Mucosa of stomach (tissue), 1 donor: ENCODE measurements around the gene TNRC6C.
"Not testable (repeated sequence)": the region's sequence is repeated elsewhere in the genome, so short reads cannot be mapped to it uniquely, and the experiment has no call there.

ENCODE experiments used
- H3K27me3 ChIP-seq: one replicate; pipeline ENCODE4 v1.7.0; 2013; ENCODE audit warnings: mild to moderate bottlenecking, low read length; ENCODE audit not compliant: control insufficient read depth, insufficient read depth
- H3K36me3 ChIP-seq: one replicate; pipeline ENCODE4 v1.7.0; 2013; ENCODE audit warnings: low read length; ENCODE audit not compliant: control insufficient read depth, insufficient read depth
- H3K4me1 ChIP-seq: one replicate; pipeline ENCODE4 v1.7.0; 2013; ENCODE audit warnings: mild to moderate bottlenecking, low read length; ENCODE audit not compliant: control insufficient read depth, insufficient read depth
- H3K4me3 ChIP-seq: one replicate; pipeline ENCODE4 v1.7.0; 2013; ENCODE audit warnings: low read length
- H3K9ac ChIP-seq: one replicate; pipeline ENCODE4 v1.7.0; 2013; ENCODE audit warnings: mild to moderate bottlenecking, low read length, moderate library complexity
- H3K9me3 ChIP-seq: one replicate; pipeline ENCODE4 v1.7.0; 2013; ENCODE audit warnings: mild to moderate bottlenecking, low read length, moderate library complexity; ENCODE audit not compliant: control insufficient read depth
- donor health status: Pancreatic carcinoma.

TNRC6C gene

DNA sequence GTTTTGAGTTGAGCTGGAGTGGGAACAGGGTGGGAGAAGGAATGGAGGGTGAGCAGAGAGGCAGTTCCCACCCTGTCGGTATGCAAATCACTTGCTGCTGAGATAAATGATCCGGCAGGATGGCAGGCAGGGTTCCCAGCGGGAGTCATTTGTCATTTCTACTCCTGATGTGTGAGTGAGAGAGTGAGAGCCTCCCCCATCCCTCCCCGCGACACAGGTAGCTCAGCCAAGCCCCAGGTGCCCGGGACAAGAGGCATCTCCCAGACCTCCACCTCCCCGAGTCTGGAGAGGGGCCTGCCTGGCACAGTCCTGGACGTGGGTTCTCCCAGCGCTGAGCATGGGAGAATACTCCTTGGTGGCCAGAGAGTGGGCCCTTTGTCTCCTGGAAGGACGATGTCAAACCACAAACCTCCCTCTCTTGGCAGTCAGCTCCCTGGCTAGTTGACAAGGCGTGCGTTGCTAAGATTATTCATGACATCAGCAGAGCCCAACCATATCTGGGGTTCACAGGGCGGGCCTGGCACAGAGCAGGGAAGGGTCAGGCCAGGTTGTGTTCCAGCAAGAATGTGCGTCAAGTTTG lies 33.7 kb upstream of the TNRC6C start:
- no peak overlapping the region for H3K4me3 ChIP-seq
- H3K27me3 ChIP-seq = peaks cover 36% of the 10 kb centered on the region
- H3K36me3 ChIP-seq = no peaks in the 10 kb centered on the region
- no peaks in the 10 kb centered on the region for H3K4me1 ChIP-seq
- no peak overlapping the region for H3K9ac ChIP-seq
- no peaks in the 10 kb centered on the region for H3K9me3 ChIP-seq

DNA sequence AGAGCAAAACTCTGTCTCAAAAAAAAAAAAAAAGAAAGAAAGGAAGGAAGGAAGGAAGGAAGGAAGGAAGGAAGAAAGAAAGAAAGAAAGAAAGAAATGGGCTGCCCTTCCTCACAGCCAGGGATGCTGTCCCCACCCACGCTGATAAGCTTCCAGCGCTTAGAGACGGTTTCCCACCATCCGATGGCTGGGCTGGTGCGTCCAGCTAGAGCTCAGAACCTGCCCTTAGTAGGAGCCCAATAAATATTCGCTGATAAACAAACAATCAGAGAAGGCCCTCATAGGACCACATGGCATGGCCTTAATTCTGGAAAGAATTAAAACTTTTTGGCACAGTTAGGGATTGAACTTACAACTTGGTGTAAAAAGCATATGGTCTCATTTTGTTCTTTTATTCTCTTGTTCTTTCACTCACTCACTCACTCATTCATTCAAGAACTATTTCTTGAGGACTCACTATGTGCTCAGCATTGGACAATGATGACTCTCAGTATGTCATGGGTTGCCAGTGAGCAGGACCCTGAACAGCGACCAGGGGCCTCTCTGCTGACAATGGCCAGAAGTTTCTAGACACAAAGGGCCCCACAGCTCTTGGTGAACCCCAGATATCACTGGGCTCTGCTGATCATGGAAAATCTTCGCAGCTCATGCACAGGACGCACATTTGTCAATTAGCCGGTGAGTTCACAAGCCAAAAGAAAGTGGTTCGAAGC lies 32.5 kb upstream of the TNRC6C start:
- Histone ChIP-seq H3K9me3 (no peaks in the 10 kb centered on the region), H3K4me1 (no peaks in the 10 kb centered on the region), H3K9ac (no peak overlapping the region), H3K27me3 (peaks cover 38% of the 10 kb centered on the region), H3K36me3 (no peaks in the 10 kb centered on the region), H3K4me3 (no peak overlapping the region)

DNA sequence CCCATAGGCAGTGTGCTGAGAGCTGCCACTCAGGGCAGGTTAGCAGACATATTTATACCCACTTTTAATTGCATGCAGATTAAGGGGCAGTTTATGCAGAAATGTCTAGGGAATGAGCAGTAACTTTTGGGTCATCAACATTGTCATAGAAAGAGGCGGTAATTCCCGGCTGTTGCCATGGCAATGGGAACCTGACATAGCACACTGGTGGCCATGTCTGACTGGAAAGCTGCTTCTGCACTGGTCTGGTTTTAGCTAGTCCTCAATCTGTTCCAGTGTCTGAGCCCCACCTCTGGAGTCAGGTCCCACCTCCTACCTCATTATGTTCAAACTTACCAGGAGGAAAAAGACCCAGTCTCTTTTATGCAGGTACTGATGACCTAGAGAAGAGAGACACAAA lies 31.5 kb upstream of the TNRC6C start:
- Histone ChIP-seq H3K4me1 (no peaks in the 10 kb centered on the region), H3K9me3 (no peaks in the 10 kb centered on the region), H3K27me3 (peaks cover 35% of the 10 kb centered on the region), H3K9ac (no peak overlapping the region), H3K36me3 (no peaks in the 10 kb centered on the region), H3K4me3 (no peak overlapping the region)

GRCh38 chr17:77927777-77928518 lies 30.6 kb upstream of the TNRC6C start:
- peaks cover 29% of the 10 kb centered on the region for H3K27me3 ChIP-seq
- no peak overlapping the region for H3K9ac ChIP-seq
- no peaks in the 10 kb centered on the region for H3K36me3 ChIP-seq
- H3K4me1 ChIP-seq = no peaks in the 10 kb centered on the region
- H3K4me3 ChIP-seq = no peak overlapping the region
- H3K9me3 ChIP-seq = no peaks in the 10 kb centered on the region

DNA sequence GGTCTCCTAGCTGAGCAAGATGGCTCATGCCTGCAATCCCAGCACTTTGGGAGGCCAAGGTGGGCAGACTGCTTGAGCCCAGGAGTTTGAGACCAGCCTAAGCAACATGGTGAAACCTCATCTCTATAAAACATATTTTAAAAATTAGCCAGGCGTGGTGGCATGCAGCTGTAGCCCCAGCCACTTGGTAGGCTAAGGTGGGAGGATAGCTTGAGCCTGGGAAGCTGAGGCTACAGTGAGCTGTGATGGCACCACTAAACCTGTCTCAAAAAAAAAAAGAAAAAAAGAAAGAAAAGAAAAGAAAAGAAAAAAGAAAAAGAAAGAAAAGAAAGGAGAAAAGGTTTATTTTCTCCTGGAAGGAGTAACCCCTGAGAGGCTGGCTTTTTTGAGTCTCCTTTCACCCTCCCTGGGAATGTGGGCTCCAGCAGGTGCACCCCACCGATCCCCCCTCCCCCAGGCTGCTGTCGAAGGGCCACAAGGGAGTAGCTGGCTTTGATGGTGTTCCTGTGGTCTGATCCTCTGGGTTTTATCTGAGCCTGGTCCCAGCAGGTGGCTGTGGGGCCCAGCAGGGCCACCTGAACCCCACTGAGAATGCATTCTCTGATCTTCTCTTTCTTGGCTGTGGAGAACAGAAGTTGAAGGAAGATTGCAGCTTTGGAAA lies 29.9 kb upstream of the TNRC6C start:
- H3K9me3 ChIP-seq = no peaks in the 10 kb centered on the region
- no peaks in the 10 kb centered on the region for H3K36me3 ChIP-seq
- H3K27me3 ChIP-seq = peaks cover 22% of the 10 kb centered on the region
- no peaks in the 10 kb centered on the region for H3K4me1 ChIP-seq
- no peak overlapping the region for H3K4me3 ChIP-seq
- no peak overlapping the region for H3K9ac ChIP-seq

DNA sequence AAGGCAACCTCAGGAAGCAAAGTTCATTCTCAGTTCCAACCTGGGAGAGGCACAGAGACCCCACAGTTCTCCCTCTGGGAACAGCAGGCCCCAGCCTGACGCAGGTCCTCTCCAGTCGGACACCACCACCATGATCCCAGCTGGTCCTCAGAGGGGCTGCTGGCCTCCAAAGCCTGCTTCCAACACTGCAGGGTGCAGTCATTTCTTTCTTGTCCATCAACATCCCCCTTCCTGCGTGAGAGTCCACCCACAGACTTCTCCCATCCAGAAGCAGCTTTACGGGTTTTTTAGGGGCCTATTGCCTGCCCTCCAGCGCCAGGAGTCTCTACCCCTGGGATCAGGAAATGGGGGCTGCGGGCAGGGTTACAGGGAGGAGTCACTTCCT lies 29.3 kb upstream of the TNRC6C start:
- H3K4me3 ChIP-seq = no peak overlapping the region
- H3K9ac ChIP-seq = no peak overlapping the region
- H3K9me3 ChIP-seq = no peaks in the 10 kb centered on the region
- peaks cover 17% of the 10 kb centered on the region for H3K27me3 ChIP-seq
- H3K4me1 ChIP-seq = no peaks in the 10 kb centered on the region
- H3K36me3 ChIP-seq = no peaks in the 10 kb centered on the region

- no peaks in the 10 kb centered on the region for H3K9me3 ChIP-seq
- no peak overlapping the region for H3K9ac ChIP-seq
- no peaks in the 10 kb centered on the region for H3K36me3 ChIP-seq
- H3K4me3 ChIP-seq = no peak overlapping the region
- H3K27me3 ChIP-seq = peaks cover 9% of the 10 kb centered on the region
- no peaks in the 10 kb centered on the region for H3K4me1 ChIP-seq
These were observed 28.5 kb upstream of the TNRC6C start for GRCh38 chr17:77929871-77930436.

DNA sequence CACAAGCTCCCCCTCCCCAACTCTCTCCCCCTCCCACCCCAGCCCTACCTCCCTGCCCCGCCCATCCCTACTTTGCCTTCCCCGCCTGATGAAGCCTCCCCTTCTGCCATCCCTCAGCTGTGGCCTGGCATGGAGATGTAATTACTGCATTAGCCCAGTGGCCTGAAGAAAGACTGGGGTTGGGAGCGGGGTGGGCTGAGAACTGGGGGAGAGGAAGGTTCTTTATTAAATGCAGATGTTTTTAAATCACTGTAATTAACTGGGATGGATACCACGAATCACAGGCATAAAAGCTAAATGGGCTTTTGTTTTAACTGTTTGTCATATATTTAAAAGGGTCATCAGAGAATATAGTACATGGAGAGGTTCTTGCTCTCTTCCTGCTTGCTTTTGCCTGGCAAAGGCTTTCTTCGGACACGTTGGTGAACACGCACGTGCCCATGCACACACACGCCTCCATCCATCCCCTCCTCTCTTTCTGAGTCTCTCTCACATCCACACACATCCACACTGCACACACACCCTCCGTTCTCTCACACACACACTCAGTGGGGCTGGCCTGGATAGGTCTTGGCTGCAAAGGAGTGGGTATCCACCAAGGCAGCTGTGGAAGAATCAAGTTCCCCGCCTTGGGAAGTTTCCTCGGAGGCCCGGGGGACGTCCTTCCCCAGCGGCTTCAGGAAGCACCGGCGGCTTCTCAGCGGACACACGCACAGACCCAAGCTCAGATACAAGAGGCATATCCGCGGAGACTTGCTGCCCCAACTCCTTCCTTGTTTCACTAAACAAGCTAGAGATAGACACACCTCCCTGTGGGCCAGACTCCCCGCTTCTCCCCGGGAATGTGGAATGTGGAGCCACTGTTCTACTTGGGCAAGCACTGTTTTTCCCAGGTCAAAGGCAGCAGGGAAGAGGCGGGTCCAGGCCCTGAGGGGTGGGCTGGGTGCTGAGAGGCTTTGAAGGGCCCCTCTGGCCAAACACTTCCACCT lies 27.4 kb upstream of the TNRC6C start:
- Histone ChIP-seq H3K4me3 (no peak overlapping the region), H3K4me1 (no peaks in the 10 kb centered on the region), H3K9ac (no peak overlapping the region), H3K27me3 (peaks cover 5% of the 10 kb centered on the region), H3K9me3 (no peaks in the 10 kb centered on the region), H3K36me3 (no peaks in the 10 kb centered on the region)

DNA sequence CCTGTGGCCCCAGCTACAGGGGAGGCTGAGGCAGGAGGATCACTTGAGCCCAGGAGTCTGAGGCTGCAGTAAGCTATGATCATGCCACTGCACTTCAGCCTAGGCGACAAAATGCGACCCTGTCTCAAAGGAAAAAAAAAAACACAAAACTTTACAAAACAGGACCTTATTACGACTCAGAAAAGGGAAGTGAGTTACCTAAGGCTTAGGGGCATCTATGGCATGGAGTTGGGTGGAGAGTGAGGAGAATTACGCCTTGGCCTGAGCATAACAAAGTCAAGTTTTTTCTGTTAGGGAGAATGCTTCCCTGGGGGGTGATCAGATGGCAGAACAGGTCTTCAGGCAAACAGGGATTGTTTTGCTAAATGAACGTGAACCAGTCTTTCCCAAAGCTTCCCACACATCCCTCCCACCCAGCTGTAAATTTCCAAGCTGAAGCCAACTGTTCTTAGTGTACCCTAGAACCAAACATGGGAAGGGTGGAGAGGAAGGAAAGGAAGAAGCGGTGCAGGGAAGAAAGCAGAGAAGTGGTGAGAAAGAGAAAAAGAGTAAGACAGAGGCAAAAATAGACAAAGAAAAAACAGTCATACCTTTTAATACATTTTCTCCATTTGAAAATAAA lies 24.6 kb upstream of the TNRC6C start:
- Histone ChIP-seq H3K4me3 (no peak overlapping the region), H3K9me3 (no peaks in the 10 kb centered on the region), H3K9ac (no peak overlapping the region), H3K27me3 (peaks cover 5% of the 10 kb centered on the region), H3K36me3 (no peaks in the 10 kb centered on the region), H3K4me1 (no peaks in the 10 kb centered on the region)

- Histone ChIP-seq H3K4me1 (no peaks in the 10 kb centered on the region), H3K27me3 (peaks cover 5% of the 10 kb centered on the region), H3K9ac (no peak overlapping the region), H3K9me3 (no peaks in the 10 kb centered on the region), H3K36me3 (no peaks in the 10 kb centered on the region), H3K4me3 (no peak overlapping the region)
These were observed 23.4 kb upstream of the TNRC6C start for GRCh38 chr17:77935121-77935571.

DNA sequence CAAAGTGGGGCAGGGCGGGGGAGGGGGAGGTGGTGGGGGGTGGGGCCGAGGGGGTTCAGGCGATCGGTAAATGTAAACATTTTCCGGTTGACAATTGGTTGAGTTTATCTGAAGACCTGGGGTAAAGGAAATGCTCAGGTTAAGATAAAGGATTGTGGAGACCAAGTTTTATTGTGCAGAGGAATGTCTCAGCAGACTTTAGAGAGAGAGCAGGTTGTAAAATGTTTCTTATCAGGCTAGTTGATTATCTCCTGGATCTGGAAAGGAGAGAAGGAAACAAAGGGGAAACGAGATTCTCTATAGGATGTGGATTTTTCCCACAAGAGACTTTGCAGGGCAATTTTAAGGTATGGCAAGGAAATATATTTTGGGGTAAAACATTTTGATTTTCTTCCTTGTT lies 22.8 kb upstream of the TNRC6C start:
- H3K27me3 ChIP-seq, H3K4me3 ChIP-seq, H3K36me3 ChIP-seq, H3K9ac ChIP-seq, H3K4me1 ChIP-seq, H3K9me3 ChIP-seq: not testable (repeated sequence)
